ENCODE data around the gene YJU2. TPM values are rescaled to one million over a fixed set of nuclear protein-coding genes. Genes with fewer than 3 reads are reported as not detected.
A peak's percentile ranks its signal among the peaks of the same experiment; 100 is the strongest.
"Not testable (repeated sequence)": the region's sequence is repeated elsewhere in the genome, so short reads cannot be mapped to it uniquely, and the experiment has no call there.

YJU2 gene
- total RNA-seq, 1 donor: 17.0 TPM

DNA sequence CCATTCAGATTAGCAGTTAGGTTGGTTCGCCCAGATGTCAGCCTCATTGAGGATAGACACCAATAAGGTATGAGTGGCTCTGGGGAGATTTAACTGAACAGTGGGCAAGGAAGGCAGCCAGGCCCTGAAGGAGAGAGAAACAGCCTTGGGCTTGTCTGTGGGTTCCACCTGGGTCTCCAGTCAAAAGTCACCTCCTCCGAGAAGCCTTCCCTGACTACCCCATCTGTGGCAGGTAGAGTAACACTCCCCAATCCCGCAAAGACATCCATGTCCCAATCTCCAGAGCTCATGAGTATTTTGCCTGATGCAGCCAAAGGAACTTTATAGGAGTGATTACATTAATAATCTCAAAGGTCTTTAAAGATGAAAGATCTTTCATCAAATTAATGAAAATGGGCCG lies 8.0 kb upstream of the YJU2 start:
- TF ChIP-seq, protein P1, sequence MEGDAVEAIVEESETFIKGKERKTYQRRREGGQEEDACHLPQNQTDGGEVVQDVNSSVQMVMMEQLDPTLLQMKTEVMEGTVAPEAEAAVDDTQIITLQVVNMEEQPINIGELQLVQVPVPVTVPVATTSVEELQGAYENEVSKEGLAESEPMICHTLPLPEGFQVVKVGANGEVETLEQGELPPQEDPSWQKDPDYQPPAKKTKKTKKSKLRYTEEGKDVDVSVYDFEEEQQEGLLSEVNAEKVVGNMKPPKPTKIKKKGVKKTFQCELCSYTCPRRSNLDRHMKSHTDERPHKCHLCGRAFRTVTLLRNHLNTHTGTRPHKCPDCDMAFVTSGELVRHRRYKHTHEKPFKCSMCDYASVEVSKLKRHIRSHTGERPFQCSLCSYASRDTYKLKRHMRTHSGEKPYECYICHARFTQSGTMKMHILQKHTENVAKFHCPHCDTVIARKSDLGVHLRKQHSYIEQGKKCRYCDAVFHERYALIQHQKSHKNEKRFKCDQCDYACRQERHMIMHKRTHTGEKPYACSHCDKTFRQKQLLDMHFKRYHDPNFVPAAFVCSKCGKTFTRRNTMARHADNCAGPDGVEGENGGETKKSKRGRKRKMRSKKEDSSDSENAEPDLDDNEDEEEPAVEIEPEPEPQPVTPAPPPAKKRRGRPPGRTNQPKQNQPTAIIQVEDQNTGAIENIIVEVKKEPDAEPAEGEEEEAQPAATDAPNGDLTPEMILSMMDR (IDR thresholded peaks at IDR 0.05; ENCODE audit: extremely low read depth, low read depth, low read length): no peak
- H3K36me3 ChIP-seq (ENCODE audit: insufficient read depth, low read length): no peaks in the 10 kb centered on the region
- H3K4me1 ChIP-seq (ENCODE audit: insufficient read depth, low read length): no peaks in the 10 kb centered on the region

DNA sequence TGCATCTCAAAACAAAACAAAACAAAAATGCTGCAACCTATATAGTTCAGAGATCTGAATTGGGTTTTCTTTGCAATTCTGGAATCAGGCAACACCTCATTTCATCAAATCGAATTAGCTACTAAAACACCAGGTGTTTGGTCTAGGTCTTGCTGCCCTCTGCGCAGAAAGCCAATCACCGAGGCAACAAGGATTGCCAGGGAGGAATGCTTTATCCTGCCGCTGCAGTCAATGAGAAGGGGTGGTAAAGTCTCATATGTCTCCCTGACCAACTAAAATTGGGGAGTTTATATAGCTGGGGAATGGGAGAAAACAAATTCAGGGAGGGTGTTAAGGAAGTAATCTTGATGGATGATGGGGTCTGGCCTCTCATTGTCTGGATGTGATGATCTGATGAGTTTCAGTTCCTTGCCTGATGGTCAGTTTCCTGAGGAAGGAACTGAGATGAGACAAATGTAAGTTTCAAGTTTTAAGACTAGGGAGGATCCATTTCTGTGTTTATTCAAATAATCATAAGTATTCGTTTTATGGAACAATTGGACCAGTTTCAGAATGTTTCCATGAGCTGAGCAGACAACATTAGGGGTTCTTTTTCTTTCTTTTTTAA lies 5.0 kb upstream of the YJU2 start:
- TF ChIP-seq, protein P1 (IDR thresholded peaks at IDR 0.05; ENCODE audit: extremely low read depth, low read depth, low read length): no peak
- Histone ChIP-seq H3K27me3 (ENCODE audit: insufficient read depth, low read length) (peaks cover 3% of the 10 kb centered on the region), H3K4me2 (ENCODE audit: insufficient read depth, low read length) (no peak overlapping the region), H3K4me1 (ENCODE audit: insufficient read depth, low read length) (peaks cover 5% of the 10 kb centered on the region), H3K4me3 (ENCODE audit: insufficient read depth, low read length) (no peak overlapping the region), H3K27ac (ENCODE audit: low read depth, low read length) (no peak overlapping the region), H3K79me2 (ENCODE audit: insufficient read depth, low read length) (no peaks in the 10 kb centered on the region), H3K36me3 (ENCODE audit: insufficient read depth, low read length) (no peaks in the 10 kb centered on the region), H2AFZ (ENCODE audit: low read length) (no peak overlapping the region), H3K9me3 (ENCODE audit: low read depth, low read length) (no peaks in the 10 kb centered on the region), H4K20me1 (ENCODE audit: insufficient read depth, low read length) (no peaks in the 10 kb centered on the region)
- no peak for DNase-seq (ENCODE audit: insufficient read length, low spot score, missing footprints)

More for the DNA sequence above, 8.0 kb upstream of the YJU2 start:
- DNase-seq (ENCODE audit: insufficient read length, low spot score, missing footprints): peak; percentile 51
- Histone ChIP-seq H3K27ac (ENCODE audit: low read depth, low read length) (no peak overlapping the region), H3K79me2 (ENCODE audit: insufficient read depth, low read length) (no peaks in the 10 kb centered on the region), H3K4me2 (ENCODE audit: insufficient read depth, low read length) (no peak overlapping the region), H3K9me3 (ENCODE audit: low read depth, low read length) (no peaks in the 10 kb centered on the region), H3K4me3 (ENCODE audit: insufficient read depth, low read length) (no peak overlapping the region), H2AFZ (ENCODE audit: low read length) (no peak overlapping the region), H4K20me1 (ENCODE audit: insufficient read depth, low read length) (no peaks in the 10 kb centered on the region), H3K27me3 (ENCODE audit: insufficient read depth, low read length) (peaks cover 3% of the 10 kb centered on the region)

DNA sequence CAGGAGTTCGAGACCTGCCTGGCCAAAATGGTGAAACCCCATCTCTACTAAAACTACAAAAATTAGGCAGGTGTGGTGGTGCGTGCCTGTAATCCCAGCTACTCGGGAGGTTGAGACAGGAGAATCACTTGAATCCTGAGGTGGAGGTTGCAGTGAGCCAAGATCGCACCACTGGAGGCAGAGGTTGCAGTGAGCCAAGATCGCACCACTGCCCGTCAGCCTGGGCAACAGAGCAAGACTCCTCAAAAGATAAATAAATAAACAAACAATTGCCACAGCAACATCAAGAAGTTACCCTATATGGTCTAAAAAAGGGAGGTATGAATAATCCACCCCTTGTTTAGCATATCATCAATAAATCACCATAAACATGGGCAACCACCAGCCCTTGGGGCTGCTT lies 942 bp upstream of the YJU2 start:
- Histone ChIP-seq H2AFZ (ENCODE audit: low read length) (peak overlapping the region; percentile 99), H3K4me2 (ENCODE audit: insufficient read depth, low read length) (peak overlapping the region; percentile 87)
- not testable (repeated sequence) for H4K20me1 ChIP-seq (ENCODE audit: insufficient read depth, low read length); H3K27me3 ChIP-seq (ENCODE audit: insufficient read depth, low read length); H3K4me3 ChIP-seq (ENCODE audit: insufficient read depth, low read length); DNase-seq (ENCODE audit: insufficient read length, low spot score, missing footprints); H3K79me2 ChIP-seq (ENCODE audit: insufficient read depth, low read length); H3K36me3 ChIP-seq (ENCODE audit: insufficient read depth, low read length); H3K9me3 ChIP-seq (ENCODE audit: low read depth, low read length); H3K4me1 ChIP-seq (ENCODE audit: insufficient read depth, low read length); H3K27ac ChIP-seq (ENCODE audit: low read depth, low read length)

DNA sequence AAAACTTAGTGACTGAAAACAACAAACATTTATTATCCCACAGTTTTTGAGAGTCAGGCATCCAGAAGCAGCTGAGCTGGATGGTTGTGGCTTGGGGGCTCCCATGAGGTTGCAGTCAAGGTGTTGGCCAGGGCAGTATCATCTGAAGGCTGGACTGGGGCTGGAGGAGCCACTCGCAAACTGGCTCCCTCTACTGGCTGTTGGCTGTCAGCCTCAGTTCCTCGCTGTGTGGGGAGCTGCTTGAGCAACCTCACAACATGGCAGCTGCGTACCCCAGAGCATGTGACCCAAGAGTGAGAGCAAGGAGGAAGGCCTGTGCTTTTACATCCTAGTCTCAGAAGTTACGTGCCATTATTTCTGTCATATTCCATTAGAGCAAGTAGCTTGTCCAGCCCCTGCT lies 9.7 kb downstream of the YJU2 start:
- TF ChIP-seq, protein P1 (IDR thresholded peaks at IDR 0.05; ENCODE audit: extremely low read depth, low read depth, low read length): no peak

More for the DNA sequence above, 9.7 kb downstream of the YJU2 start:
- Histone ChIP-seq H3K27me3 (ENCODE audit: insufficient read depth, low read length) (no peaks in the 10 kb centered on the region), H4K20me1 (ENCODE audit: insufficient read depth, low read length) (no peaks in the 10 kb centered on the region), H3K36me3 (ENCODE audit: insufficient read depth, low read length) (peaks cover 36% of the 10 kb centered on the region), H3K4me3 (ENCODE audit: insufficient read depth, low read length) (no peak overlapping the region), H3K79me2 (ENCODE audit: insufficient read depth, low read length) (no peaks in the 10 kb centered on the region), H3K4me2 (ENCODE audit: insufficient read depth, low read length) (no peak overlapping the region), H3K4me1 (ENCODE audit: insufficient read depth, low read length) (no peaks in the 10 kb centered on the region), H3K9me3 (ENCODE audit: low read depth, low read length) (peaks cover 6% of the 10 kb centered on the region), H2AFZ (ENCODE audit: low read length) (no peak overlapping the region), H3K27ac (ENCODE audit: low read depth, low read length) (no peak overlapping the region)
- no peak for DNase-seq (ENCODE audit: insufficient read length, low spot score, missing footprints)
